CD14-positive monocyte (primary cell): Measurements from ENCODE around the gene MEIS2. TPM values are rescaled to one million over a fixed set of nuclear protein-coding genes. Genes with fewer than 3 reads are reported as not detected.

ENCODE experiments used
- DNase-seq, 3 donors: peaks; one replicate each; pipeline ENCODE4 v3.0.0-alpha.2; 2011 to 2022
- H2AFZ ChIP-seq: 2 replicates; pipeline ENCODE4 v1.6.0; 2012; ENCODE audit warnings: mild to moderate bottlenecking, low read depth, low read length, inconsistent platforms; ENCODE audit not compliant: insufficient read depth, poor library complexity, severe bottlenecking
- H3K27ac ChIP-seq, 2 donors: 1 replicate in 1 of 2; 2 replicates in 1 of 2; pipeline ENCODE4 v1.5.1; 2012 to 2013; ENCODE audit warnings: low read length in 2 of 2, control low read depth in 1 of 2, inconsistent platforms in 1 of 2, low read depth in 1 of 2, mild to moderate bottlenecking in 1 of 2
- H3K27me3 ChIP-seq, 2 donors: one replicate each; pipeline versions ENCODE4 v1.6.0 to v1.6.1; 2011 to 2013; ENCODE audit warnings: low read length in 2 of 2; ENCODE audit not compliant: control insufficient read depth in 2 of 2, insufficient read depth in 2 of 2
- H3K36me3 ChIP-seq, 2 donors: replicated peaks in 1 of 2; 1 replicate in 1 of 2; 2 replicates in 1 of 2; pipeline versions ENCODE4 v1.5.1 to v1.6.1; 2012 to 2013; ENCODE audit warnings: low read length in 2 of 2, control low read depth in 1 of 2, inconsistent platforms in 1 of 2, mild to moderate bottlenecking in 1 of 2; ENCODE audit not compliant: insufficient read depth in 2 of 2, control insufficient read depth in 1 of 2
- H3K4me1 ChIP-seq, 2 donors: 1 replicate in 1 of 2; 2 replicates in 1 of 2; pipeline versions ENCODE4 v1.5.1 to v1.6.1; 2012 to 2013; ENCODE audit warnings: low read length in 2 of 2, control low read depth in 1 of 2, inconsistent platforms in 1 of 2, mild to moderate bottlenecking in 1 of 2, moderate library complexity in 1 of 2; ENCODE audit not compliant: insufficient read depth in 2 of 2, control insufficient read depth in 1 of 2
- H3K4me2 ChIP-seq: replicated peaks from 2 replicates; pipeline ENCODE3; 2012; ENCODE audit warnings: low read length, moderate library complexity, mild to moderate bottlenecking; ENCODE audit not compliant: poor library complexity, severe bottlenecking; ENCODE audit errors: extremely low read depth
- H3K4me3 ChIP-seq, 3 experiments: fragments of 200-600 bp in 1 of 3; sonication (generic) in 1 of 3; replicated peaks in 1 of 3; 1 replicate in 2 of 3; 2 replicates in 1 of 3; pipeline ENCODE4 v1.5.1; 2011 to 2013; ENCODE audit warnings: low read length in 3 of 3, mild to moderate bottlenecking in 3 of 3, control low read depth in 2 of 3, low read depth in 2 of 3, inconsistent platforms in 1 of 3, moderate library complexity in 1 of 3
- H3K79me2 ChIP-seq: 2 replicates; pipeline ENCODE4 v1.6.0; 2012; ENCODE audit warnings: mild to moderate bottlenecking, control low read depth, inconsistent platforms, low read length, moderate library complexity; ENCODE audit not compliant: insufficient read depth
- H3K9ac ChIP-seq: 2 replicates; pipeline ENCODE4 v1.6.0; 2017; ENCODE audit warnings: low read length, mild to moderate bottlenecking; ENCODE audit not compliant: insufficient read depth, poor library complexity, severe bottlenecking
- H3K9me3 ChIP-seq, 2 donors: replicated peaks in 1 of 2; 1 replicate in 1 of 2; 2 replicates in 1 of 2; pipeline versions ENCODE4 v1.5.1 to v1.6.1; 2012 to 2013; ENCODE audit warnings: low read length in 2 of 2, control low read depth in 1 of 2; ENCODE audit not compliant: control insufficient read depth in 1 of 2, insufficient read depth in 1 of 2
- H4K20me1 ChIP-seq: 2 replicates; pipeline ENCODE4 v1.6.0; 2012; ENCODE audit warnings: mild to moderate bottlenecking, low read length, control low read depth, moderate library complexity; ENCODE audit not compliant: insufficient read depth
- H3K27ac Mint-ChIP-seq, 7 donors: one replicate each; pipeline ENCODE4 v1.8.0; 2020; ENCODE audit warnings: mild to moderate bottlenecking in 7 of 7, mixed read lengths in 7 of 7, moderate library complexity in 6 of 7, inconsistent platforms in 2 of 7
- H3K27me3 Mint-ChIP-seq, 3 donors: one replicate each; pipeline ENCODE4 v1.8.0; 2021 to 2022; ENCODE audit warnings: low read depth in 3 of 3, mild to moderate bottlenecking in 3 of 3, mixed read lengths in 3 of 3, moderate library complexity in 3 of 3, inconsistent platforms in 1 of 3
- H3K36me3 Mint-ChIP-seq, 2 donors: one replicate each; pipeline ENCODE4 v1.8.0; 2020; ENCODE audit warnings: mixed read lengths in 2 of 2, inconsistent platforms in 1 of 2, mild to moderate bottlenecking in 1 of 2
- H3K4me1 Mint-ChIP-seq: one replicate; pipeline ENCODE4 v1.8.0; 2020; ENCODE audit warnings: mild to moderate bottlenecking, mixed read lengths
- H3K4me3 Mint-ChIP-seq, 2 donors: one replicate each; pipeline ENCODE4 v1.8.0; 2020; ENCODE audit warnings: mild to moderate bottlenecking in 2 of 2, mixed read lengths in 2 of 2, moderate library complexity in 1 of 2
- H3K9me3 Mint-ChIP-seq, 7 donors: one replicate each; pipeline ENCODE4 v1.8.0; 2020 to 2022; ENCODE audit warnings: mixed read lengths in 7 of 7, mild to moderate bottlenecking in 6 of 7, moderate library complexity in 6 of 7, inconsistent platforms in 2 of 7
- WGBS: methylation state at CpG from one replicate; pipeline ENCODE4 v1.1.5; 2013; ENCODE audit warnings: missing lambda C conversion rate; ENCODE audit not compliant: insufficient coverage; 5-methylcytosine and 5-hydroxymethylcytosine counted together
- intact Hi-C, 2 donors: fragments of 100-400 bp; cut with micrococcal nuclease; formaldehyde crosslinking; loops; one replicate each; pipeline versions ENCODE4 v1.15.0 to v1.15.1; 2023
- polyA minus RNA-seq: library from RNA; depleted of rRNA, polyadenylated mRNA; stranded (reverse); fragments of >200 nt; gene quantifications from 2 replicates; pipeline ENCODE4 v1.2.3, GENCODE V29; 2012
- polyA plus RNA-seq, 3 donors: library from polyadenylated mRNA; depleted of rRNA in 1 of 3; unstranded in 2 of 3; stranded (reverse) in 1 of 3; fragments of 300-500 nt in 2 of 3; fragments of >200 nt in 1 of 3; fragmentation: Illumina TruSeq in 2 of 3; gene quantifications; 1 replicate in 2 of 3; 2 replicates in 1 of 3; pipeline ENCODE4 v1.2.3, GENCODE V29; 2012 to 2021
- total RNA-seq, 12 experiments: library from RNA in 1 of 12; stranded (reverse) in 1 of 12; fragments of 120-200 nt in 1 of 12; gene quantifications; one replicate each; pipeline ENCODE4 v1.2.4 and lab custom pipeline; 2013 to 2026; ENCODE audit warnings: mixed read lengths in 6 of 12, inconsistent platforms in 1 of 12
- TF ChIP-seq, protein P1 (sequence below): fragments of 200-600 bp; IDR thresholded peaks from one replicate; pipeline ENCODE4 v1.8.0; 2022; ENCODE audit warnings: antibody characterized with exemption, mild to moderate bottlenecking

The MEIS2 gene
- 0.52 TPM for total RNA-seq (2013)
- polyA plus RNA-seq, result not detected
- polyA minus RNA-seq, result under 0.01 TPM in 1 of 2 replicates, not detected in the other
- 0 to 6.2 (median 0.17) reads per million in 11 experiments for total RNA-seq (lab: John Stamatoyannopoulos, UW)

DNA sequence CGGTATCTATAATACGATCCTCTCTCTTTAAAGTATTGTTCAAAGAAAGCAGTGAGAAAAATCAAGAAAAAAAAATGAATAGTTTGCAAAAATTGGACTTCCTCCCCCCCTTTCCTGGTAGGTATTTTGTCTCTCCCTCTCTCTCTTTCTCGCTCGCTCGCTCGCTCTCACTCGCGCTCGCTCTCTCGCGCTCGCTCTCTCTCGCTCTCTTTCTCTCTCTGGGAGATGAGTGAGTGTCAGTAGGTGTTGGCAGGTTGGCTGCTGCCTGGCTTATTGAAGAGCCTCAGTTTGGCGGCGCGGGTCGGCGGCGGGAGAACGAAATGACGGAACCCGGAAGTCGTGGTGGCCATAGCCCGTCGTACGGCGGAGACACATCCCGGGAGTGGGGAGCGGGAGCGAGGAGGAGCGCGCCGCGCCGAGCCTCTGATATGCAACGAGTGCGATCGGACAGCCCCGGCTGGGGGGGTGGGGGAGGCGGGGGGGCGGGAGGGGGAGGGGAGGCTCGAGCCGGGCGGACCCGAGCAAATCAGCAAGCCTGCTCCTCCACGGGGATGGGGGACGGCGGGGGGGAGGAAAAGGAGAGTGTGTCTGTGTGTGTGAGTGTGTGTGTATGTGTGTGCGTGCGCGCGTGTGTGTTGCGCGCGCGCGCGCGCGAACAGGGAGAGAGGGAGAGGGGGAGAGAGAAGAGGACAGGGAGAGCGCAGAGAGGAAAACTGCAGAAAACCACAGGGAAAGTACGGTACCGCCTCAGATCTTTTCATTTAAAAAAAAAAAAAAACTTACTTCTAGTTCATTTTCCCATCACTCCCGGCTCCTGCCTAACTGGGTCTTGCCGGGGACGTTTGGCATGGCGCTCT is at the start of gene MEIS2:
TSS of gene MEIS2 (minus strand) at position 441 of the 857 bp plus-strand sequence. CDS start 1,083 bp downstream, outside the sequence.
- peak within 1 kb of the TSS; percentile 43 to 88 (median 54) for H3K4me3 ChIP-seq
- no peaks in the 10 kb centered on the region for H3K79me2 ChIP-seq
- no peaks in the 10 kb centered on the region for H3K36me3 ChIP-seq
- Mint-ChIP-seq H3K9me3 (peaks cover 7 to 66% (median 59%) of the 10 kb centered on the region in 7 donors), H3K4me1 (peaks cover 50% of the 10 kb centered on the region), H3K27me3 (peaks cover 97 to 98% (median 97%) of the 10 kb centered on the region in 3 donors), H3K4me3 (peak within 1 kb of the TSS; percentile 98 to 100), H3K36me3 (peaks cover 9 to 17% of the 10 kb centered on the region in 2 donors), H3K27ac (peak within 1 kb of the TSS in 4 of 7 donors; percentile 28 to 43 (median 38))
- peaks cover 26 to 29% of the 10 kb centered on the region in 2 donors for H3K4me1 ChIP-seq
- DNase-seq, result peak in 2 of 3 donors; percentile 3 to 23
- peak within 1 kb of the TSS; percentile 27 for H3K9ac ChIP-seq
- TF ChIP-seq, protein P1, sequence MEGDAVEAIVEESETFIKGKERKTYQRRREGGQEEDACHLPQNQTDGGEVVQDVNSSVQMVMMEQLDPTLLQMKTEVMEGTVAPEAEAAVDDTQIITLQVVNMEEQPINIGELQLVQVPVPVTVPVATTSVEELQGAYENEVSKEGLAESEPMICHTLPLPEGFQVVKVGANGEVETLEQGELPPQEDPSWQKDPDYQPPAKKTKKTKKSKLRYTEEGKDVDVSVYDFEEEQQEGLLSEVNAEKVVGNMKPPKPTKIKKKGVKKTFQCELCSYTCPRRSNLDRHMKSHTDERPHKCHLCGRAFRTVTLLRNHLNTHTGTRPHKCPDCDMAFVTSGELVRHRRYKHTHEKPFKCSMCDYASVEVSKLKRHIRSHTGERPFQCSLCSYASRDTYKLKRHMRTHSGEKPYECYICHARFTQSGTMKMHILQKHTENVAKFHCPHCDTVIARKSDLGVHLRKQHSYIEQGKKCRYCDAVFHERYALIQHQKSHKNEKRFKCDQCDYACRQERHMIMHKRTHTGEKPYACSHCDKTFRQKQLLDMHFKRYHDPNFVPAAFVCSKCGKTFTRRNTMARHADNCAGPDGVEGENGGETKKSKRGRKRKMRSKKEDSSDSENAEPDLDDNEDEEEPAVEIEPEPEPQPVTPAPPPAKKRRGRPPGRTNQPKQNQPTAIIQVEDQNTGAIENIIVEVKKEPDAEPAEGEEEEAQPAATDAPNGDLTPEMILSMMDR, result no peak
- peak within 1 kb of the TSS; percentile 79 for H3K4me2 ChIP-seq
- peaks cover 81 to 98% of the 10 kb centered on the region in 2 donors for H3K27me3 ChIP-seq
- no peak within 1 kb of the TSS for H3K27ac ChIP-seq
- peak within 1 kb of the TSS; percentile 89 for H2AFZ ChIP-seq
- H4K20me1 ChIP-seq, result no peaks in the 10 kb centered on the region
- intact Hi-C loops, result no loop called here
- H3K9me3 ChIP-seq, result peaks cover 5 to 67% of the 10 kb centered on the region in 2 donors
- 0% methylated on average over 17 of the region's 67 CpGs for WGBS

- no peaks in the 10 kb centered on the region for H3K27me3 ChIP-seq
- no peaks in the 10 kb centered on the region for H3K27me3 Mint-ChIP-seq
- H3K4me1 Mint-ChIP-seq, result no peaks in the 10 kb centered on the region
- H3K27ac ChIP-seq, result no peak overlapping the region
- no peak overlapping the region for H3K4me3 ChIP-seq
- no peak overlapping the region for H3K9ac ChIP-seq
- H3K9me3 ChIP-seq, result no peaks in the 10 kb centered on the region
- H3K27ac Mint-ChIP-seq, result no peak overlapping the region
- no peak overlapping the region for H3K4me2 ChIP-seq
- no peaks in the 10 kb centered on the region for H3K36me3 Mint-ChIP-seq
- no peak overlapping the region for H3K4me3 Mint-ChIP-seq
- H2AFZ ChIP-seq, result no peak overlapping the region
- no peak for DNase-seq
- intact Hi-C loops, result no loop called here
- no peaks in the 10 kb centered on the region for H3K4me1 ChIP-seq
- H3K36me3 ChIP-seq, result no peaks in the 10 kb centered on the region
- peaks cover 0 to 4% (median 2%) of the 10 kb centered on the region in 7 donors for H3K9me3 Mint-ChIP-seq
- H4K20me1 ChIP-seq, result no peaks in the 10 kb centered on the region
- TF ChIP-seq, protein P1, result no peak
- no peaks in the 10 kb centered on the region for H3K79me2 ChIP-seq
Observed at GRCh38 chr15:37149146-37149545, 48.8 kb upstream of the MEIS2 start.
